CD8-positive, alpha-beta memory T cell (primary cell): ENCODE measurements around the gene SLC2A6. TPM values are rescaled to one million over a fixed set of nuclear protein-coding genes. Genes with fewer than 3 reads are reported as not detected.

Experiments
- CTCF ChIA-PET: fragments of 350-600 bp; sonication (Branson Sonifier 250); formaldehyde crosslinking; loops from one replicate; lab custom pipeline; 2021; ENCODE audit warnings: antibody characterized with exemption; lab: Charles Lee
- POLR2A ChIA-PET: fragments of 350-600 bp; sonication (Branson Sonifier 250); formaldehyde crosslinking; loops from one replicate; lab custom pipeline; 2021; ENCODE audit warnings: antibody characterized with exemption; lab: Charles Lee
- DNase-seq, 5 donors: peaks; one replicate each; pipeline versions ENCODE4 v3.0.0 to v3.0.0-alpha.2; 2020 to 2022; ENCODE audit warnings: mixed read lengths in 1 of 5
- H3K27ac ChIP-seq: one replicate; pipeline ENCODE4 v1.7.0; 2013; ENCODE audit warnings: low read depth, mild to moderate bottlenecking, low read length, moderate library complexity
- H3K27me3 ChIP-seq: 2 replicates; pipeline ENCODE4 v1.7.0; 2013; ENCODE audit warnings: low read length, mild to moderate bottlenecking; ENCODE audit not compliant: insufficient read depth, poor library complexity, severe bottlenecking
- H3K36me3 ChIP-seq: 2 replicates; pipeline ENCODE4 v1.7.0; 2013; ENCODE audit warnings: mild to moderate bottlenecking, low read length, moderate library complexity; ENCODE audit not compliant: insufficient read depth
- H3K4me1 ChIP-seq: 2 replicates; pipeline ENCODE4 v1.7.0; 2013; ENCODE audit warnings: mild to moderate bottlenecking, low read length, moderate library complexity; ENCODE audit not compliant: insufficient read depth
- H3K4me3 ChIP-seq: 2 replicates; pipeline ENCODE4 v1.7.0; 2013; ENCODE audit warnings: mild to moderate bottlenecking, low read length
- H3K9me3 ChIP-seq: 2 replicates; pipeline ENCODE4 v1.7.0; 2013; ENCODE audit warnings: mild to moderate bottlenecking, low read length
- H3K27ac Mint-ChIP-seq, 8 donors: one replicate each; pipeline ENCODE4 v1.8.0; 2020 to 2021; ENCODE audit warnings: mixed read lengths in 8 of 8, mild to moderate bottlenecking in 6 of 8, inconsistent platforms in 3 of 8, moderate library complexity in 3 of 8
- H3K27me3 Mint-ChIP-seq, 2 donors: one replicate each; pipeline ENCODE4 v1.8.0; 2020 to 2021; ENCODE audit warnings: mixed read lengths in 2 of 2, mild to moderate bottlenecking in 1 of 2, moderate library complexity in 1 of 2
- H3K36me3 Mint-ChIP-seq, 3 donors: one replicate each; pipeline ENCODE4 v1.8.0; 2020 to 2021; ENCODE audit warnings: mixed read lengths in 3 of 3, inconsistent platforms in 1 of 3, mild to moderate bottlenecking in 1 of 3
- H3K4me1 Mint-ChIP-seq, 3 donors: one replicate each; pipeline ENCODE4 v1.8.0; 2020 to 2021; ENCODE audit warnings: mixed read lengths in 3 of 3, inconsistent platforms in 1 of 3, mild to moderate bottlenecking in 1 of 3
- H3K4me3 Mint-ChIP-seq, 7 donors: one replicate each; pipeline ENCODE4 v1.8.0; 2020 to 2021; ENCODE audit warnings: mixed read lengths in 7 of 7, mild to moderate bottlenecking in 6 of 7, moderate library complexity in 4 of 7, inconsistent platforms in 2 of 7
- H3K9me3 Mint-ChIP-seq, 5 donors: one replicate each; pipeline ENCODE4 v1.8.0; 2020 to 2022; ENCODE audit warnings: mixed read lengths in 5 of 5, mild to moderate bottlenecking in 3 of 5, moderate library complexity in 2 of 5, inconsistent platforms in 1 of 5
- polyA plus RNA-seq: library from polyadenylated mRNA; unstranded; fragments of 300-500 nt; fragmentation: Illumina TruSeq; gene quantifications from one replicate; pipeline ENCODE4 v1.2.3, GENCODE V29; 2021
- total RNA-seq, 2 experiments: library from RNA; stranded (reverse); gene quantifications; one replicate each; pipeline ENCODE4 v1.2.3, GENCODE V29; 2021

Gene SLC2A6
- total and polyA plus RNA-seq, 3 experiments from 2014 or later: 4.0 to 16.3 (median 15.5) TPM

- Mint-ChIP-seq H3K27me3 (peaks cover 9 to 10% of the 10 kb centered on the region in 2 donors), H3K36me3 (no peaks in the 10 kb centered on the region), H3K4me3 (no peak overlapping the region), H3K4me1 (no peaks in the 10 kb centered on the region), H3K9me3 (no peaks in the 10 kb centered on the region), H3K27ac (no peak overlapping the region)
- POLR2A ChIA-PET: no interaction called here
- no peak overlapping the region for H3K4me3 ChIP-seq
- H3K4me1 ChIP-seq: no peaks in the 10 kb centered on the region
- H3K9me3 ChIP-seq: no peaks in the 10 kb centered on the region
- no peak for DNase-seq
- no peaks in the 10 kb centered on the region for H3K36me3 ChIP-seq
- no peaks in the 10 kb centered on the region for H3K27me3 ChIP-seq
- H3K27ac ChIP-seq: no peak overlapping the region
- CTCF ChIA-PET: no interaction called here
Measured at GRCh38 chr9:133445293-133445969, 33.5 kb downstream of the SLC2A6 start.

DNA sequence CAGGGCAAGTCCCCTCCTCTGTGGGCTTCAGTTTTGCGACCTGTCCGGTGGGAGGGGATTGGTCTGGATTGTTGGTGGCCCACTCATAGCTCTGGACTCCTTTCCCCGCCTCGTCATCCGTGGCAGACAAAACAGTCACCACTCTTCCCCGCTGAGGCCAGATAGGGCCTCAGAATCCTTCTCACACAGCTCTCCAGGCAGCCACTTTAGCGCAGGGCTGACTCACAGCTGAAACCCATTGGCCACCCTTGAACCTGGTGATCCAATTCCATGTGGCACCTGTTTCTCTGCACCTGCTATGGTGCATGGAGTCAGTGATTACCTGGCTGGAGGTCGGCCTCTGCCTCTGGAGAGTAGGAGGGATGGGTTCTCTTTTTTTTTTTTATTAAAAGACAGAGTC is 34.9 kb downstream of the SLC2A6 start:
- H3K9me3 ChIP-seq: no peaks in the 10 kb centered on the region
- CTCF ChIA-PET: no interaction called here

DNA sequence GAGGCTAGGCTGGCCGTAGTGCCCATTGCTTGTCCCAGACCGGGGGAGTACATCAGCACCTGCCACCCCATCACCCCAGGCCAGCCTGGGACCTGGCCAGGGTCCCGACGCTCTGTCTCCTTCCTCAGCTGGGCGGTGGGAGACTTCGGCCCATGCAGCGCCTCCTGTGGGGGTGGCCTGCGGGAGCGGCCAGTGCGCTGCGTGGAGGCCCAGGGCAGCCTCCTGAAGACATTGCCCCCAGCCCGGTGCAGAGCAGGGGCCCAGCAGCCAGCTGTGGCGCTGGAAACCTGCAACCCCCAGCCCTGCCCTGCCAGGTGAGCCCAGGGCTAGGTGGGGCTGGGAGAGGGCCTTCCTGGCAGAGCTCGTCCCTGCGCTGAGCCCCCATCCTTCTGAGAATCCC is 35.7 kb downstream of the SLC2A6 start:
- no peaks in the 10 kb centered on the region for H3K36me3 ChIP-seq
- no peak overlapping the region for H3K27ac ChIP-seq
- H3K4me1 Mint-ChIP-seq: no peaks in the 10 kb centered on the region
- no peaks in the 10 kb centered on the region for H3K9me3 ChIP-seq
- H3K27me3 Mint-ChIP-seq: peaks cover 9 to 10% of the 10 kb centered on the region in 2 donors
- no peaks in the 10 kb centered on the region for H3K36me3 Mint-ChIP-seq
- no peak overlapping the region for H3K27ac Mint-ChIP-seq
- no peak overlapping the region for H3K4me3 Mint-ChIP-seq
- no peak for DNase-seq
- H3K27me3 ChIP-seq: no peaks in the 10 kb centered on the region
- no peak overlapping the region for H3K4me3 ChIP-seq
- H3K9me3 Mint-ChIP-seq: no peaks in the 10 kb centered on the region
- ChIA-PET POLR2A (no interaction called here), CTCF (no interaction called here)
- H3K4me1 ChIP-seq: no peaks in the 10 kb centered on the region

More for the DNA sequence above, 34.9 kb downstream of the SLC2A6 start:
- Mint-ChIP-seq H3K4me3 (no peak overlapping the region), H3K4me1 (no peaks in the 10 kb centered on the region), H3K9me3 (no peaks in the 10 kb centered on the region), H3K27me3 (peaks cover 9 to 10% of the 10 kb centered on the region in 2 donors), H3K27ac (no peak overlapping the region), H3K36me3 (no peaks in the 10 kb centered on the region)
- Histone ChIP-seq H3K36me3 (no peaks in the 10 kb centered on the region), H3K4me1 (no peaks in the 10 kb centered on the region), H3K4me3 (no peak overlapping the region), H3K27me3 (no peaks in the 10 kb centered on the region), H3K27ac (no peak overlapping the region)
- no peak for DNase-seq
- POLR2A ChIA-PET: no interaction called here

GRCh38 chr9:133441571-133441970 is 37.3 kb downstream of the SLC2A6 start:
- DNase-seq: no peak
- Mint-ChIP-seq H3K9me3 (no peaks in the 10 kb centered on the region), H3K36me3 (no peaks in the 10 kb centered on the region), H3K27me3 (peaks cover 6 to 10% of the 10 kb centered on the region in 2 donors), H3K4me3 (no peak overlapping the region), H3K4me1 (no peaks in the 10 kb centered on the region), H3K27ac (no peak overlapping the region)
- no peak overlapping the region for H3K27ac ChIP-seq
- H3K4me1 ChIP-seq: no peaks in the 10 kb centered on the region
- H3K27me3 ChIP-seq: no peaks in the 10 kb centered on the region
- no peaks in the 10 kb centered on the region for H3K36me3 ChIP-seq
- H3K9me3 ChIP-seq: no peaks in the 10 kb centered on the region
- ChIA-PET POLR2A (no interaction called here), CTCF (no interaction called here)
- no peak overlapping the region for H3K4me3 ChIP-seq

DNA sequence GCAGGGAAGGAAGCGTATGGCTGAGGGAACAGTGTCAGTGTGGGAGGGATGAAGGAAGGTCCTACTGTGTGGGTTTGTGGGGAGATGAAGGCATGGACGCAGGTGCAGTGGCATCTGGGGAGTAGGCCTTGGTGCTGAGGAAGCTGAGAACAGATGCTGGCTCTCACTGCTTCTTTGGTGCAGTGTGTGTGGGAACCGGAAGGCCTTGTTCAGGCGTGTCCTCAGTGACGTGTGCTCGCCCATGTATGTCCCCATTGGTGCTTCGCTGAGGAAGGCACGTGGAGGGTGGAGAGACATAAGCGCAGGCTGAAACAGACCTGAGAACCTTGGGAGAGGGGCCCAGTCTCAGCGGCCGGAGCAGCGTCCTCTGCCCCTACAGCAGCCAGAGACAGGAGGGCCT is 38.0 kb downstream of the SLC2A6 start:
- H3K27me3 ChIP-seq: no peaks in the 10 kb centered on the region
- peaks cover 1 to 5% of the 10 kb centered on the region in 2 donors for H3K27me3 Mint-ChIP-seq
- H3K27ac Mint-ChIP-seq: peak overlapping the region in 1 of 8 donors; percentile 23

DNA sequence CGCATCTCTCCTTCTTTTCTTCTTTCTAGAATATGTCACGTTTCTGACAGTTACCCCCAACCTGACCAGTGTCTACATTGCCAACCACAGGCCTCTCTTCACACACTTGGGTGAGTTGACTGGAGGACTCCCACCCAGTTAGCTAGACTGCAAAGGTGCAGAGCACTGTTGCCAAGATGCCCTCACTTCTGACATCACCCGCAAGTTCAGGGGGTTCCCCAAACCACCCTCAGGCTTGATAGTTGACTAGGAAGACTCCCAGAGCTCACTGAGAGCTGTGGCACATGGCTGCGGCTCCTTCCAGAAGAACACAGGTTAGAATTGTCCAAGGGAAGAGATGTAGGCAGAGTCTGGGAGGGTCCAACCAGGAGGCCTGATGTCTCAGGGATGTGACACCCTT is 39.6 kb downstream of the SLC2A6 start:
- peaks cover 0 to 1% of the 10 kb centered on the region in 2 donors for H3K27me3 Mint-ChIP-seq
- H3K27ac ChIP-seq: no peak overlapping the region
- no peak for DNase-seq
- POLR2A ChIA-PET: no interaction called here
- no peak overlapping the region for H3K27ac Mint-ChIP-seq
- H3K4me3 ChIP-seq: no peak overlapping the region
- H3K9me3 Mint-ChIP-seq: no peaks in the 10 kb centered on the region
- no peaks in the 10 kb centered on the region for H3K4me1 Mint-ChIP-seq
- H3K9me3 ChIP-seq: no peaks in the 10 kb centered on the region
- H3K4me3 Mint-ChIP-seq: no peak overlapping the region
- no peaks in the 10 kb centered on the region for H3K36me3 Mint-ChIP-seq
- no peaks in the 10 kb centered on the region for H3K36me3 ChIP-seq
- CTCF ChIA-PET: no interaction called here
- no peaks in the 10 kb centered on the region for H3K4me1 ChIP-seq
- no peaks in the 10 kb centered on the region for H3K27me3 ChIP-seq

More for the DNA sequence above, 38.0 kb downstream of the SLC2A6 start:
- Histone ChIP-seq H3K4me1 (no peaks in the 10 kb centered on the region), H3K36me3 (no peaks in the 10 kb centered on the region), H3K9me3 (no peaks in the 10 kb centered on the region), H3K27ac (no peak overlapping the region), H3K4me3 (no peak overlapping the region)
- Mint-ChIP-seq H3K4me3 (no peak overlapping the region), H3K36me3 (no peaks in the 10 kb centered on the region), H3K4me1 (no peaks in the 10 kb centered on the region), H3K9me3 (no peaks in the 10 kb centered on the region)
- ChIA-PET POLR2A (no interaction called here), CTCF (no interaction called here)
- no peak for DNase-seq

- ChIA-PET CTCF (no interaction called here), POLR2A (no interaction called here)
- Mint-ChIP-seq H3K9me3 (no peaks in the 10 kb centered on the region), H3K27me3 (no peaks in the 10 kb centered on the region), H3K4me3 (no peak overlapping the region), H3K4me1 (no peaks in the 10 kb centered on the region), H3K27ac (no peak overlapping the region), H3K36me3 (no peaks in the 10 kb centered on the region)
- H3K4me3 ChIP-seq: no peak overlapping the region
- no peaks in the 10 kb centered on the region for H3K4me1 ChIP-seq
- H3K9me3 ChIP-seq: no peaks in the 10 kb centered on the region
- no peak overlapping the region for H3K27ac ChIP-seq
- DNase-seq: no peak
- H3K36me3 ChIP-seq: no peaks in the 10 kb centered on the region
- no peaks in the 10 kb centered on the region for H3K27me3 ChIP-seq
Measured at GRCh38 chr9:133437753-133438531, 41.0 kb downstream of the SLC2A6 start.

- ChIA-PET CTCF (no interaction called here), POLR2A (no interaction called here)
- no peak overlapping the region for H3K27ac Mint-ChIP-seq
Measured at GRCh38 chr9:133436681-133437080, 42.2 kb downstream of the SLC2A6 start.

More at GRCh38 chr9:133436681-133437080, 42.2 kb downstream of the SLC2A6 start:
- no peak overlapping the region for H3K4me3 ChIP-seq
- Mint-ChIP-seq H3K27me3 (peaks cover 0 to 4% of the 10 kb centered on the region in 2 donors), H3K4me3 (no peak overlapping the region), H3K4me1 (no peaks in the 10 kb centered on the region), H3K9me3 (no peaks in the 10 kb centered on the region), H3K36me3 (no peaks in the 10 kb centered on the region)
- H3K27ac ChIP-seq: no peak overlapping the region
- H3K4me1 ChIP-seq: no peaks in the 10 kb centered on the region
- H3K27me3 ChIP-seq: no peaks in the 10 kb centered on the region
- no peaks in the 10 kb centered on the region for H3K36me3 ChIP-seq
- H3K9me3 ChIP-seq: no peaks in the 10 kb centered on the region
- DNase-seq: no peak
